Middle frontal gyrus (tissue), 1 donor: ENCODE measurements around the gene CFAP58.
A peak's percentile ranks its signal among the peaks of the same experiment; 100 is the strongest.

ENCODE experiments used
- DNase-seq: peaks from one replicate; pipeline ENCODE4 v3.0.0-alpha.2; 2015; ENCODE audit warnings: low spot score; ENCODE audit errors: extremely low spot score

The CFAP58 gene

GRCh38 chr10:104321725-104322415 lies 31.8 kb upstream of the CFAP58 start:
- DNase-seq, result no peak

- DNase-seq, result no peak
Measured at GRCh38 chr10:104322416-104322782, 31.2 kb upstream of the CFAP58 start.

- no peak for DNase-seq
Measured at GRCh38 chr10:104323085-104323484, 30.5 kb upstream of the CFAP58 start.

- DNase-seq, result no peak
Measured at GRCh38 chr10:104323760-104324201, 29.9 kb upstream of the CFAP58 start.

- DNase-seq, result no peak
Measured at GRCh38 chr10:104324221-104324686, 29.4 kb upstream of the CFAP58 start.

GRCh38 chr10:104324931-104325330 lies 28.7 kb upstream of the CFAP58 start:
- DNase-seq, result no peak

GRCh38 chr10:104325436-104326435 lies 27.9 kb upstream of the CFAP58 start:
- no peak for DNase-seq

GRCh38 chr10:104326991-104327610 lies 26.5 kb upstream of the CFAP58 start:
- DNase-seq, result no peak

GRCh38 chr10:104327745-104328645 lies 25.6 kb upstream of the CFAP58 start:
- no peak for DNase-seq

- no peak for DNase-seq
Measured at GRCh38 chr10:104328646-104328895, 25.1 kb upstream of the CFAP58 start.

GRCh38 chr10:104328896-104329710 lies 24.5 kb upstream of the CFAP58 start:
- DNase-seq, result peak; percentile 16

GRCh38 chr10:104329735-104330134 lies 23.9 kb upstream of the CFAP58 start:
- no peak for DNase-seq

- DNase-seq, result no peak
Measured at GRCh38 chr10:104330168-104331110, 23.2 kb upstream of the CFAP58 start.

- DNase-seq, result no peak
Measured at GRCh38 chr10:104331208-104331838, 22.3 kb upstream of the CFAP58 start.

- no peak for DNase-seq
Measured at GRCh38 chr10:104332243-104333031, 21.2 kb upstream of the CFAP58 start.

GRCh38 chr10:104333032-104333727 lies 20.5 kb upstream of the CFAP58 start:
- no peak for DNase-seq

GRCh38 chr10:104333728-104334373 lies 19.8 kb upstream of the CFAP58 start:
- no peak for DNase-seq
